NCI-H1436 treated with DMSO at 0.1 percent for 48 hours (cell line): Measurements from ENCODE around the gene LHFPL3.
"Not testable (repeated sequence)": the region's sequence is repeated elsewhere in the genome, so short reads cannot be mapped to it uniquely, and the experiment has no call there.

Source experiments
- DNase-seq: peaks from one replicate; lab custom pipeline; 2025; lab: John Stamatoyannopoulos, UW

LHFPL3 gene

GRCh38 chr7:104595591-104595990 is 267.2 kb downstream of the LHFPL3 start:
- not testable (repeated sequence) for DNase-seq

GRCh38 chr7:104603957-104604356 is 275.6 kb downstream of the LHFPL3 start:
- no peak for DNase-seq

- no peak for DNase-seq
Observed at GRCh38 chr7:104604706-104605105, 276.3 kb downstream of the LHFPL3 start.

DNA sequence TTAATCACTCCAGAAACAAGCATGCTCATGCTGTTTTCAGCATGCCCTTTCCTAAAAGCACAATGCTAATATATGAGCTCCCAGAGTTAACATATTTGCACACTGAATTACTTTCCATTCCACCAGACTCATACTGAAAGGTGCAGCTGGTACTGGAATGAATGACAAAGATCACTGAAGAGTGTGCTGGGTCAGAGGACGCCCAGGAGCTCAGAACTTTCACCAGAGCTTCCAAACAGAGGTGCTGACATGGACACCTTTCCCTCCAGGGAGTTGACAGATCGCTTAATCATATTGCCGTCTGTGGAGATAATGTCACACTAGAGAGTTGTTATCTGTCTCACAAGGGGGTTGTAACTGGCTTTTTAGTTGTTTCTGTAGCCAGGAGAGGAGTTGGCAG is 292.9 kb downstream of the LHFPL3 start:
- DNase-seq, result no peak

DNA sequence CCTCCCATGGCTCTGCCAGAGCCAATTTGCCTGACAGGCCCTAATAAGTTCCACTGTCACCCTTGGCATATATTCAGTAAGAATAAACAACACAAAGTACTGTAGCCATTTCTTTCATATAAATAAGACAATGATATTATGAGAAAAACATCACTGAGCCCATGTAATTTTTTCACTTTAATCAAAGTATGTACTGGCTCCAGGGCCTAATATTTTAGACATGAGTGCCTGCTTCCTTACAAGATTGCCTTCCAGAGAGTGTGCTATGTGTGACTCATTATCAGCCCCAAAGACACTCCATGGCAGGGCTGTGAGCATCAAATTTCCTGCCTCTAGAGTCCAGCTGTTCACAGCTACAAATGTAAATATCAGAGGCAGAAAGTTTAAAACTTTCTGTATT is 297.6 kb downstream of the LHFPL3 start:
- DNase-seq, result no peak

- DNase-seq, result no peak
Observed at GRCh38 chr7:104627516-104627915, 299.1 kb downstream of the LHFPL3 start.

DNA sequence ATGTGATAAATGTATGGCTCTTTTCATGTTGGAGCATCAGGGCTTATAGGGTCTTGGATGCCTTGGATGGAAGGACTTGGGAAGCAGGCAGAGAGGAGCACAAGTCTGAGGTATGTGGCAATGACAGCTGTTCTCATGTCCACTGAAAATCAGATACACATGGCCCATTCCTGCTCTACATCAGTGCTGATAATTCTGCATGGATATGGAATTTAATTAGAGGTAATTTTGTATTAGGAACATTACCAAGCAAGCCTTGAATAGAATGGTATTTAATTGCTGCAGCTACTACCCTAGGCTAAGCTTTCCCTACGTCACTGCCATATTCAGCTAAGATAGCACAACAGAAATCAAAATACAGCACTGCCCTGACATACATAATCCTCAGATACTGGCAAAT is 299.6 kb downstream of the LHFPL3 start:
- DNase-seq, result no peak

DNA sequence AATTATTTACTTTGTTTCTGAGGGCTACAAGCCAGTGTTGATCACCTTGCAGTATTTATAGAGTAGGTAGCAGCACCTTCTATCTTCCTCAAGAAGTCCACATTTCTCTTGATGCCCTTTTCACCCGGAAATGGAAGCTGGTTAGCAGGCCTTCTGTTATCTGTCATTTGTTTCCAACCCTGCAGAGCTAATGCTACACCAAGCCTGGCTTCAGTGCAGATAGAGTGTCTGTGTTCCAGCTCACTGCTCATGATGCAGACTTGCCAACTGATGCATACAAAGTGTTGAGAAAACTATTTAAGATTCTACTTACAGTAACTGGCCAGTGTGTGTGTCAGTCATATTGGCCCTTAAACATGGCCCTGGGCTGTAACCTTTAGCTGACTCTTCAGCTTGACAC is 301.0 kb downstream of the LHFPL3 start:
- DNase-seq, result no peak

- no peak for DNase-seq
Observed at GRCh38 chr7:104640506-104640905, 312.1 kb downstream of the LHFPL3 start.

DNA sequence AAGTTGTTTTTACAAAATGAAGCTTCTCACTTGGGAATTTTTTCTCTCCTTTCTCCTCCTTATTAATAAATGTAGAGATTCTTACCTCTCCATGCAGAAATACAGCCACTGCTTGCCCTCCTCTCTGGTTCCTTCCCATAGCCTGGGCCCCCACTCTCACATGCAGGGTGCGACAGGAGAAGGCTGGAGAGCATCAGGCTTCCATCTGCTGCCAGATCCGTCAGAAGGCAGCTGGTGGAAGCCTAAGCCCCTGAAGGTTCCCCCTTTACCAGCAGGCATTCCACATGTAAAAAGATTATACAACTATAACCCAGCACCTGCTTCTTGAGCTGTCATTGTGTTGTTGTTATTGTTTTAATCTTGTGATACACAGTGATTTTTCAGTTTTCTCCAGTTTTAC is 314.2 kb downstream of the LHFPL3 start:
- no peak for DNase-seq

- no peak for DNase-seq
Observed at GRCh38 chr7:104643587-104644217, 315.3 kb downstream of the LHFPL3 start.

GRCh38 chr7:104650991-104651640 is 322.7 kb downstream of the LHFPL3 start:
- DNase-seq, result no peak

DNA sequence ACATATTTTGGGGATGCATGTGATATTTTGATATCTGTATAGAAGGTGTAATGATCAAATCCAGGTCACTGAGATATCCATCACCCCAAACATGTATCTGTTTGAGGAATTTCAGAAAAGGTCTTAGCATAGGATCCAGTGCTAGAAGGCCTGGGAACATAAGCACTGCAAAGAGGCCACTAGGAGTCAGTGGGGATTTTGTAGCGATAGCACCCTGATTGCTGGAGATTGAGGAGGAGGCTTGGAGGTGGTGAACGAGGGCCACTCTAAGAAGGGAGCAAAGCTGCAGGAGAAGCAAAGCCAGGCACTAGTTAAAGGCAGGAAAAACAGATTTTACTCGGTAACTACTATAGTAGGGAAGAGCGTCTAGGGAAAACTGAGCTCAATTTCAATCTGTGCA is 324.0 kb downstream of the LHFPL3 start:
- no peak for DNase-seq

DNA sequence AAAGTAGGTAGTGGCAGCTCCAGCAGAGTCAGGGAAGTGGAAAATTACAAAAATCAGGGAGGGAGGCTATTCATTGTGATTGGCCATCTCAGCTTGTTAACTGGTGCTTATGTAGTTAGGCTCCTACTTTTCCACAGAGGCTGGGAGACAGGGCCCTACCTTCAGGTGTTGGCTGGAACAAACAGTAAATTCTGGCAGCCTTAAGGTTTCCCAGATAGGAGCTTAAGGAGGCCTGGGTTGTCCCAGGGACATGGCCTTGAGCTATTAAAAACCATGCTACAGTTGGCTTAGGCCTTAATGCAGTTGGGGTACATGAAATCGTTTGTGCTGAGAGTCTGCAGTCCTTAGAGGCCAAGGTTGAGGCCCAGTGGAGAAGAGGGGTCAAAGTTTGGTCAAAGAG is 324.5 kb downstream of the LHFPL3 start:
- DNase-seq, result no peak

- DNase-seq, result no peak
Observed at GRCh38 chr7:104653825-104654401, 325.5 kb downstream of the LHFPL3 start.

DNA sequence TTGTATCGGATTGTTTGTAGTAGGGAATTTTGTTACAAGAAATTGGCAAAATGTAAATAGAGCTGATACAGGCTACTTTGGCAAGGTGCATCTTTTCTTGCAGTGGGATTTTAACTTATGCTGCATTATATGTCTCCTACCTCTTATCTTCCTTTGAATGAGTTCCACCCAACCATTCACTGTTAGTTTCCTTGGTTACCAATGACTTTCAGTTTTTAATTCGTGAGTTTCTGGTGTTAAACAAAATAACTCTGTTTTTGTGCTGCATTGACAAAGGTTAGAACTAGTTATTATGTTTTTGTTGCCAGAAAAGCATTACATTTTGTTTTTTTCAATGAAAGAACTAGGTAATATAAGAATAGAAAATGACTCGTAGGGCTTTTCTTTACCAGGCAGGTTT is 327.2 kb downstream of the LHFPL3 start:
- DNase-seq, result no peak

- no peak for DNase-seq
Observed at GRCh38 chr7:104656467-104656866, 328.1 kb downstream of the LHFPL3 start.

DNA sequence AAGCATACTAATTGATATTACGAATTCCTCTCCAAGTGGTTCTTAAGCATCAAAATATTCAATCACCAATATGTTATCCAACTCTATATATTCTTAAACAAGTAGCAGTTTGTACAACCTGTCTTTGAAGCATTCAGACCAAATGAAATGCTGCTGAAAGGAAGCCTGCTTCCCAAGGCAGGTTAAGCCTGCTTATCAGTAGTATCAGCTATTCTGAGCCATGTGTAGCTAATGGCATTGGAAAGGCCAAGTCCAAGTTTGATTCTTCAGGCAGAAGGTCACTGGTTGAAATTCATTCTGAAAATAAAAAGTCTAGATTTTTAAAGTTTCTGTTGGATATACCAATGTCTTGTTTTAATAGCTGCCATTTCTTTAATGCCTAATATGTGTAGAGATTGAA is 328.7 kb downstream of the LHFPL3 start:
- no peak for DNase-seq

DNA sequence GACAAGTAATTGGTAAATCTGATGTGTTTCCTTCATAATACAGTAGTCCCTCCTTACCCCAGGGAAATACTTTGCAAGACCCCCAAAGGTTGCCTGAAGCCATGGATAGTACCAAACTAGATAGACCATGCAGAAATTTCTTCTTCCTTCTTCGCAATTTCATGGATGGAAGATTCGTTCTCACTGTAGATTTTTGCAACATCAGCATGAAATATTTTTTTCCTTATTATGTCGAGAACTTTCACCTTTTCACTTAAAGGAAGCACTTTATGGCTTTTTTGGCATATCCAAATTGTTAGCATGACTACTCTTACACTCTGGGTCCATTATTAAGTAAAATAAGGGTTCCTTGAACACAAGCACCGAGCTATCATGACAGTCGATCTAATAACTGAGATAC is 333.2 kb downstream of the LHFPL3 start:
- no peak for DNase-seq

GRCh38 chr7:104664648-104665047 is 336.2 kb downstream of the LHFPL3 start:
- DNase-seq, result no peak

DNA sequence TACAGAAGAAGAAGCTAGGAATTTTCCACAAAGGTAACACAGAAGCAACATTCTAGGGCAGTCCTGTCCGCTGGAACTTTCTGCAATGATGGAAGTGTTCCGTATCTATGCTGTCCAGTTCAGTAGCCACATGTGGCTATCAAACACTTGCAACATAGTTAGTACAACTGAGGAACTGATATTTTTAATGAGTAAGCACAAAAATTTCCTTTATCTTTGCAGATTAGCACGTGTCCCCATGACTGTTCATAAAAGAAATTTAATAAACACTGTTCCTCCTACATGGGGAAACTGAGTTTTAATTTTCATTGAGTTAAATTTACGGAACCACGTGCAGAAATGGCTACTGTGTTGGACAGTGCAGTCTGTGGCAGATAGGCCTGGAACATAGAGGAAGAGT is 349.2 kb downstream of the LHFPL3 start:
- no peak for DNase-seq

DNA sequence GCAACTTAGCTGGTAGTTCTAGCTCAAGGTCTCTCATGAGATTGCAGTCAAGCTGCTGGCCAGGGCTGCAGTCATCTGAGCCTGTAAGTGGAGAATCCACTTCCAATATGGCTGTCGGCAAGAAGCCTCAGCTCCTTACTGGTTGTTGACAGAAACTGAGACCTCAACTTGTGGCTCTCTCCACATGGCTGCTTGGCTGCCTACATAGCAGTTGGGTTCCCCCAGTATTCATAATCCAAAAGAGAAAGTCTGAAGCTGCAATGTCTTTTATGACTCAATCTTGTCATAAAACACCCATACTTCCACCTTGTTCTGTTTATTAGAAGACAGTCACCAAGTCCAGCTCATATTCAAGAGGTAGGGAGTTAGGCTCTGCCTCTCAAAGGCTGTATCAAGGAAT is 350.7 kb downstream of the LHFPL3 start:
- DNase-seq, result no peak

DNA sequence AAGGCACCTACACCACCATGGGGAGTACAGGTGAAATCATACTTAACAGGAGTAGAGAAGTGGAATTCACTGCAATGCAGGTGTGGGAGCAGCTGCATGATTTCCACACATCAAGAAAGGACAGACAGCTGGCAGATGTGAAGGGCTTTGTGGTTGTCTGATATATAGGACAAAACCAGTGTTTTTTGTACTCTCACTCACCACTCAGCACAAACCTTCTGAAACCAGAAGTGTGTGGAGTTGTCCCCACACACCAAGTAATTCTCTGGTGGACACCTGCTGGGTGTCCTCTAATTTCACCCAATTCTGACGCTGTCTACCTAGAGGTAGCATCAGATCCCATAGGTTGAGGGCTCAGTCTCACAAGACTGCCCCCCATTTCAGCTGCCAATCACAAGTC is 357.9 kb downstream of the LHFPL3 start:
- no peak for DNase-seq

GRCh38 chr7:104694710-104695109 is 366.3 kb downstream of the LHFPL3 start:
- DNase-seq, result no peak
